SJSA1 (cell line): Measurements from ENCODE around the gene PTGIS. TPM values are rescaled to one million over a fixed set of nuclear protein-coding genes. Genes with fewer than 3 reads are reported as not detected.

Source experiments
- DNase-seq, 2 experiments: peaks; one replicate each; pipeline ENCODE4 v3.0.0-alpha.2; 2015 to 2020; ENCODE audit warnings: low spot score in 2 of 2, low read depth in 1 of 2
- H3K27ac ChIP-seq: fragments of 250-450 bp; sonication (Bioruptor Pico); 2 replicates; pipeline ENCODE4 v1.5.1; 2020; ENCODE audit warnings: mild to moderate bottlenecking, moderate library complexity
- H3K27me3 ChIP-seq: fragments of 250-450 bp; sonication (Bioruptor Pico); replicated peaks from 2 replicates; pipeline ENCODE4 v1.5.1; 2020; ENCODE audit warnings: mild to moderate bottlenecking, moderate library complexity
- H3K36me3 ChIP-seq: fragments of 250-450 bp; sonication (Bioruptor Pico); 2 replicates; pipeline ENCODE4 v1.5.1; 2020; ENCODE audit warnings: mild to moderate bottlenecking
- H3K4me1 ChIP-seq: fragments of 250-450 bp; sonication (Bioruptor Pico); replicated peaks from 2 replicates; pipeline ENCODE4 v1.6.1; 2021; ENCODE audit warnings: mild to moderate bottlenecking
- H3K4me3 ChIP-seq: fragments of 250-450 bp; sonication (Bioruptor Pico); 2 replicates; pipeline ENCODE4 v1.5.1; 2020; ENCODE audit warnings: mild to moderate bottlenecking
- H3K9me3 ChIP-seq: fragments of 250-450 bp; sonication (Bioruptor Pico); replicated peaks from 2 replicates; pipeline ENCODE4 v1.5.1; 2020; ENCODE audit warnings: mild to moderate bottlenecking
- total RNA-seq: library from RNA; depleted of rRNA; stranded (reverse); fragments of >200 nt; shearing (Covaris generic); gene quantifications from 2 replicates; pipeline ENCODE4 v1.2.3, GENCODE V29; 2014

PTGIS gene
- total RNA-seq, 1 experiment from 2014 or later: not detected

GRCh38 chr20:49484180-49485140 lies 83.5 kb downstream of the PTGIS start:
- Histone ChIP-seq H3K4me3 (peak overlapping the region; percentile 42), H3K4me1 (peaks cover 12% of the 10 kb centered on the region), H3K27me3 (peaks cover 19% of the 10 kb centered on the region), H3K27ac (no peak overlapping the region), H3K36me3 (no peaks in the 10 kb centered on the region), H3K9me3 (no peaks in the 10 kb centered on the region)
- DNase-seq: peak; percentile 74 to 81

GRCh38 chr20:49483696-49484123 lies 84.2 kb downstream of the PTGIS start:
- Histone ChIP-seq H3K4me3 (peak overlapping the region; percentile 42; the same call in 1 of the 2 replicates), H3K9me3 (no peaks in the 10 kb centered on the region), H3K27me3 (peaks cover 19% of the 10 kb centered on the region), H3K27ac (no peak overlapping the region), H3K4me1 (peaks cover 12% of the 10 kb centered on the region), H3K36me3 (no peaks in the 10 kb centered on the region)
- DNase-seq: no peak

GRCh38 chr20:49483018-49483695 lies 84.8 kb downstream of the PTGIS start:
- Histone ChIP-seq H3K4me3 (no peak overlapping the region), H3K27me3 (peaks cover 19% of the 10 kb centered on the region), H3K36me3 (no peaks in the 10 kb centered on the region), H3K4me1 (peaks cover 12% of the 10 kb centered on the region), H3K27ac (no peak overlapping the region), H3K9me3 (no peaks in the 10 kb centered on the region)
- DNase-seq: no peak

- Histone ChIP-seq H3K4me3 (no peak within 1 kb of the TSS), H3K4me1 (peaks cover 12% of the 10 kb centered on the region), H3K27ac (no peak within 1 kb of the TSS), H3K9me3 (no peaks in the 10 kb centered on the region), H3K36me3 (no peaks in the 10 kb centered on the region), H3K27me3 (peaks cover 19% of the 10 kb centered on the region)
- peak; percentile 55 to 67 for DNase-seq
Observed at GRCh38 chr20:49482621-49483017, 85.3 kb downstream of the PTGIS start, which contains the start of gene KCNB1. KCNB1 (minus strand) TSS chr20:49482668; CDS start chr20:49482480, 188 bp downstream.

- H3K36me3 ChIP-seq: no peaks in the 10 kb centered on the region
- no peaks in the 10 kb centered on the region for H3K9me3 ChIP-seq
- no peak for DNase-seq
- H3K27me3 ChIP-seq: peaks cover 19% of the 10 kb centered on the region
- peaks cover 12% of the 10 kb centered on the region for H3K4me1 ChIP-seq
- H3K27ac ChIP-seq: no peak overlapping the region
- no peak overlapping the region for H3K4me3 ChIP-seq
Observed at GRCh38 chr20:49482173-49482572, 85.8 kb downstream of the PTGIS start.

- H3K27ac ChIP-seq: no peak overlapping the region
Observed at GRCh38 chr20:49481116-49481515, 86.8 kb downstream of the PTGIS start.

GRCh38 chr20:49480236-49480635 lies 87.7 kb downstream of the PTGIS start:
- no peak overlapping the region for H3K4me3 ChIP-seq
- H3K9me3 ChIP-seq: no peaks in the 10 kb centered on the region
- peaks cover 12% of the 10 kb centered on the region for H3K4me1 ChIP-seq
- H3K27me3 ChIP-seq: peaks cover 16% of the 10 kb centered on the region; the same call in 1 of the 2 replicates
- no peaks in the 10 kb centered on the region for H3K36me3 ChIP-seq
- no peak for DNase-seq
- no peak overlapping the region for H3K27ac ChIP-seq

More at GRCh38 chr20:49481116-49481515, 86.8 kb downstream of the PTGIS start:
- DNase-seq: no peak
- Histone ChIP-seq H3K4me1 (peaks cover 12% of the 10 kb centered on the region), H3K4me3 (no peak overlapping the region), H3K9me3 (no peaks in the 10 kb centered on the region), H3K27me3 (peaks cover 16% of the 10 kb centered on the region; the same call in 1 of the 2 replicates), H3K36me3 (no peaks in the 10 kb centered on the region)

GRCh38 chr20:49479785-49480184 lies 88.2 kb downstream of the PTGIS start:
- H3K9me3 ChIP-seq: no peaks in the 10 kb centered on the region
- no peak for DNase-seq
- H3K4me3 ChIP-seq: no peak overlapping the region
- peaks cover 12% of the 10 kb centered on the region for H3K4me1 ChIP-seq
- no peaks in the 10 kb centered on the region for H3K36me3 ChIP-seq
- H3K27me3 ChIP-seq: peaks cover 12% of the 10 kb centered on the region; the same call in 1 of the 2 replicates
- no peak overlapping the region for H3K27ac ChIP-seq

GRCh38 chr20:49478754-49479689 lies 88.9 kb downstream of the PTGIS start:
- Histone ChIP-seq H3K9me3 (no peaks in the 10 kb centered on the region), H3K36me3 (no peaks in the 10 kb centered on the region), H3K27me3 (peaks cover 11% of the 10 kb centered on the region; the same call in 1 of the 2 replicates), H3K4me3 (no peak overlapping the region), H3K4me1 (peaks cover 9% of the 10 kb centered on the region), H3K27ac (no peak overlapping the region)
- no peak for DNase-seq

GRCh38 chr20:49478266-49478665 lies 89.7 kb downstream of the PTGIS start:
- DNase-seq: no peak
- Histone ChIP-seq H3K4me3 (no peak overlapping the region), H3K36me3 (no peaks in the 10 kb centered on the region), H3K27ac (no peak overlapping the region), H3K27me3 (peaks cover 8% of the 10 kb centered on the region; the same call in 1 of the 2 replicates), H3K9me3 (no peaks in the 10 kb centered on the region), H3K4me1 (0 out of 2 replicates have a peak, but pooled peaks cover 5% of the 10 kb centered on the region)

- Histone ChIP-seq H3K9me3 (no peaks in the 10 kb centered on the region), H3K27me3 (no peaks in the 10 kb centered on the region), H3K36me3 (no peaks in the 10 kb centered on the region), H3K4me1 (no peaks in the 10 kb centered on the region), H3K4me3 (no peak overlapping the region), H3K27ac (no peak overlapping the region)
- no peak for DNase-seq
Observed at GRCh38 chr20:49477200-49477599, 90.7 kb downstream of the PTGIS start.

GRCh38 chr20:49476016-49476355 lies 92.0 kb downstream of the PTGIS start:
- Histone ChIP-seq H3K4me1 (no peaks in the 10 kb centered on the region), H3K4me3 (no peak overlapping the region), H3K9me3 (no peaks in the 10 kb centered on the region), H3K36me3 (no peaks in the 10 kb centered on the region), H3K27me3 (no peaks in the 10 kb centered on the region), H3K27ac (no peak overlapping the region)
- no peak for DNase-seq
